Activated CD8-positive, alpha-beta T cell treated with anti-CD3 and anti-CD28 coated beads for 36 hours (primary cell): ENCODE results near the gene ARHGAP42. TPM values are rescaled to one million over a fixed set of nuclear protein-coding genes. Genes with fewer than 3 reads are reported as not detected.

ENCODE experiments used
- ATAC-seq: fragments of 200-7000 bp; cut with Tn5 transposase; one replicate; pipeline ENCODE4 v1.10.0; 2021; ENCODE audit warnings: mild to moderate bottlenecking, moderate library complexity
- CTCF ChIA-PET: fragments of 350-600 bp; sonication (Branson Sonifier 250); formaldehyde crosslinking; loops from one replicate; lab custom pipeline; 2021; ENCODE audit warnings: antibody characterized with exemption; lab: Charles Lee
- POLR2A ChIA-PET: fragments of 350-600 bp; sonication (Branson Sonifier 250); formaldehyde crosslinking; loops from one replicate; lab custom pipeline; 2021; ENCODE audit warnings: antibody characterized with exemption; lab: Charles Lee
- DNase-seq: peaks from one replicate; pipeline ENCODE4 v3.0.0-alpha.2; 2020
- H3K27ac Mint-ChIP-seq: one replicate; pipeline ENCODE4 v1.8.0; 2021; ENCODE audit warnings: mild to moderate bottlenecking, mixed read lengths
- H3K27me3 Mint-ChIP-seq: one replicate; pipeline ENCODE4 v1.8.0; 2021; ENCODE audit warnings: mixed read lengths
- H3K36me3 Mint-ChIP-seq: one replicate; pipeline ENCODE4 v1.8.0; 2021; ENCODE audit warnings: low read depth, mixed read lengths
- H3K4me1 Mint-ChIP-seq: one replicate; pipeline ENCODE4 v1.8.0; 2021; ENCODE audit warnings: low read depth, mixed read lengths
- H3K4me3 Mint-ChIP-seq: one replicate; pipeline ENCODE4 v1.8.0; 2021; ENCODE audit warnings: mild to moderate bottlenecking, moderate library complexity, mixed read lengths
- H3K9me3 Mint-ChIP-seq: one replicate; pipeline ENCODE4 v1.8.0; 2021; ENCODE audit warnings: mixed read lengths
- intact Hi-C: fragments of 100-400 bp; cut with micrococcal nuclease; formaldehyde crosslinking; loops from one replicate; pipeline ENCODE4 v1.10.0; 2022
- total RNA-seq, 2 experiments: library from RNA; stranded (reverse); gene quantifications; one replicate each; pipeline ENCODE4 v1.2.3, GENCODE V29; 2021
- TF ChIP-seq, protein P1 (sequence below): fragments of 200-600 bp; IDR thresholded peaks from one replicate; pipeline ENCODE4 v1.8.0; 2022; ENCODE audit warnings: antibody characterized with exemption, mild to moderate bottlenecking

The ARHGAP42 gene
- total RNA-seq, 2 experiments from 2014 or later, result 0.20 to 0.41 TPM

DNA sequence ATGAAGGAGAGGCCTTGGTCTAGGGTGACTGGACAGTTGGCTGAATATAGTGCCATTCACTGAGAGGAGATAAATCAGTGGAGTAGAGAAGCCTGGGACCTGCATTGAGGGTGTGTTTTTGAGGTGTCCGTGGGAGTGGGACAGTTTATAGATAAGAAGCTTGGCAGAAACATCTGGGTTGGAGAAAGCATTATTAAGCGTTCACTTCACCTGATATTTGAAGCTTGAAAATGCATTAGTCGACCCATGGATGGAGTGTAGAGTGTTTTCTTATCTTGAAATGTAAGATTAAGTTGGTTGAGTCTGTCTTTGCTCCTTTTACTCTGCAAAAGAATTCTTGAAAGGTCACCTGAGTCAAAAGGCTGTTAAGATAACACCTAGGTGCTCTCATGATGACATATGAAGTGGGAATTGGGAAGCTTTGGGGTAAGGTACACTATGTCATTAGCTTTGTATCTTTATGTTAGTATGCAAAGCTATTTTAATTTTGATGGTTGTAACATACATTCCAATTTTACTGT is 160.7 kb downstream of the ARHGAP42 start:
- ATAC-seq (no peak), DNase-seq (no peak)
- no peaks in the 10 kb centered on the region for H3K27me3 Mint-ChIP-seq
- TF ChIP-seq, protein P1, sequence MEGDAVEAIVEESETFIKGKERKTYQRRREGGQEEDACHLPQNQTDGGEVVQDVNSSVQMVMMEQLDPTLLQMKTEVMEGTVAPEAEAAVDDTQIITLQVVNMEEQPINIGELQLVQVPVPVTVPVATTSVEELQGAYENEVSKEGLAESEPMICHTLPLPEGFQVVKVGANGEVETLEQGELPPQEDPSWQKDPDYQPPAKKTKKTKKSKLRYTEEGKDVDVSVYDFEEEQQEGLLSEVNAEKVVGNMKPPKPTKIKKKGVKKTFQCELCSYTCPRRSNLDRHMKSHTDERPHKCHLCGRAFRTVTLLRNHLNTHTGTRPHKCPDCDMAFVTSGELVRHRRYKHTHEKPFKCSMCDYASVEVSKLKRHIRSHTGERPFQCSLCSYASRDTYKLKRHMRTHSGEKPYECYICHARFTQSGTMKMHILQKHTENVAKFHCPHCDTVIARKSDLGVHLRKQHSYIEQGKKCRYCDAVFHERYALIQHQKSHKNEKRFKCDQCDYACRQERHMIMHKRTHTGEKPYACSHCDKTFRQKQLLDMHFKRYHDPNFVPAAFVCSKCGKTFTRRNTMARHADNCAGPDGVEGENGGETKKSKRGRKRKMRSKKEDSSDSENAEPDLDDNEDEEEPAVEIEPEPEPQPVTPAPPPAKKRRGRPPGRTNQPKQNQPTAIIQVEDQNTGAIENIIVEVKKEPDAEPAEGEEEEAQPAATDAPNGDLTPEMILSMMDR, result no peak
- H3K36me3 Mint-ChIP-seq, result no peaks in the 10 kb centered on the region
- H3K4me1 Mint-ChIP-seq, result no peaks in the 10 kb centered on the region
- H3K4me3 Mint-ChIP-seq, result no peak overlapping the region
- POLR2A ChIA-PET, result no interaction called here
- intact Hi-C loops, result no loop called here
- H3K27ac Mint-ChIP-seq, result no peak overlapping the region
- CTCF ChIA-PET, result no interaction called here
- H3K9me3 Mint-ChIP-seq, result peaks cover 3% of the 10 kb centered on the region

DNA sequence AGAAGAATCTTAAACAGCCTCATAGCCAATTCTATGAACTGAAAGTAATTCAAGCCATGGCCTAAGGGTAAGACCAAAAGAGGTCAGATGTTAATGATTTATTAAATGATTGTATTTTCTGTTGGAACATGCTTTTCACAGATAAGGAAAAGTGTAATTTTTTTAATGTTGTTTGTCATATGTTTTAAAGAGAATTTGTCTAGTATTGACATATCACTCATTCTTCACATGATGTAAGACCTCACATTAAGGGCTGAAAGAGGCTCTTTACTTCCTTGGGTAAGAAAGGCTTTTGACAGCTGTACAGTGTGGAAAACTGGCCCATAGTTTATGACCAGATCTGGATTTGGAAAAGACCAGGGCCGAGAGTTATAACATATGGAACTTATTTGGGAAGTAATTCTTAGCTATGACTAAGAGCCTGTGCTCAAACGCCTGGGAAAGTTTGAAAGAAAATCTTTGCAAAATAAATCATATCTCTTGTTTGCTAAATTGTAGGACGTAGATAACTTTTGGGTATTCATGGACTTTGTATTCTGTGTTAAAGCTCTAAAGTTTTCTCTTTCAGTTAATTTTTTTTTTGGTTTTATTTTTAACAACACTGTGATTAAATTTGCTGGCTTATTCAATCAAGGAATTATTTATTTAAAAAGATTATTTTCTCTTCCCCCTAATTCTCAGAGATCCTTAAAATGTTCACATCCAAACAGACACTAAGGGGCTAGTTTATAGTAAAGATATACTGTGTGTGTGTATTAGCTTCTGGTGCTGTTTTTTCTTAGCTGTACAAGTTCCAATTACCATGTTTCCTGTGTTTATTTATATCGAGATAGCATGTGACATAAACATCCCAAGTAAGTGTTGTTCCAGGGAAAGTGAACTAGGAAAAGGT is 162.2 kb downstream of the ARHGAP42 start:
- Mint-ChIP-seq H3K9me3 (peaks cover 3% of the 10 kb centered on the region), H3K27me3 (no peaks in the 10 kb centered on the region), H3K36me3 (no peaks in the 10 kb centered on the region), H3K4me3 (no peak overlapping the region), H3K27ac (no peak overlapping the region), H3K4me1 (no peaks in the 10 kb centered on the region)
- ChIA-PET CTCF (no interaction called here), POLR2A (no interaction called here)
- ATAC-seq (no peak), DNase-seq (no peak)
- TF ChIP-seq, protein P1, result no peak
- intact Hi-C loops, result no loop called here

DNA sequence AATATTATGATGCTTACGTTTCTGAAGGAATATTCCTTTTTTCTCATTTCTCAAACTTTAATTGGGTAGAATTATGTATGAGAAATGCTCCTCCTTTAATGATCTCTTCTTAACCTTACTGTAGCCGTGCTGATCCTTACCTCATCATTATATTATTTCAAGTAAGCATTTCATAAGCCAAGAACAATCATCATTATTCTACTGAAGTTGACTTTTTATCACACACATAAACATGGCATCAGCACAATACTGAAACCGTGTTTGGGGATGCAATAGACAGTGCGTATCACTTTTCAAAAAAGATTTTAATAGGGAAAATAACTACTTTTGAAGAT is 162.8 kb downstream of the ARHGAP42 start:
- DNase-seq (no peak), ATAC-seq (no peak)
- ChIA-PET CTCF (no interaction called here), POLR2A (no interaction called here)
- no peak overlapping the region for H3K4me3 Mint-ChIP-seq
- H3K9me3 Mint-ChIP-seq, result peaks cover 3% of the 10 kb centered on the region
- intact Hi-C loops, result loop anchor here (10.0 kb wide), 2 partner anchors 165 to 275 kb away; partner anchors contain the start of gene ARHGAP42
- H3K27me3 Mint-ChIP-seq, result no peaks in the 10 kb centered on the region
- TF ChIP-seq, protein P1, result no peak
- no peaks in the 10 kb centered on the region for H3K36me3 Mint-ChIP-seq
- H3K27ac Mint-ChIP-seq, result no peak overlapping the region
- H3K4me1 Mint-ChIP-seq, result no peaks in the 10 kb centered on the region

DNA sequence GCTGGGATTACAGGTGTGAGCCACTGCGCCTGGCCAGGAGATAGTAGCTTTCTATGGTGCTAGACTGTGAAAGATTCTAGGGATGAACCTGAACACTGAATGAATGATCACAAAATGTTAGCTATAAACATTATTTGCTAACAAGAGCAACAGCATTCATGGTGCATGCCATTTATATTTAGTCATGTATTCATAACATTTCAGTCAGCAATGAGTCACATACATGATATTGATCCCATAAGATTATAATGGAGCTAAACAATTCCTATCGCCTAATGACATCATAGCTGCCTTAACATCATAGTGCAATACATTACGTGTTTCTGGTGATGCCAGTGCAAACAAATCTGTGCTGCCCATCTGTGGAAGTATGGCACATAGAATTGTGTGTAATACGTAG is 164.1 kb downstream of the ARHGAP42 start:
- Mint-ChIP-seq H3K36me3 (no peaks in the 10 kb centered on the region), H3K4me3 (no peak overlapping the region), H3K27me3 (no peaks in the 10 kb centered on the region), H3K4me1 (no peaks in the 10 kb centered on the region), H3K9me3 (peaks cover 3% of the 10 kb centered on the region), H3K27ac (no peak overlapping the region)
- POLR2A ChIA-PET, result no interaction called here
- DNase-seq (no peak), ATAC-seq (no peak)
- intact Hi-C loops, result loop anchor here (10.0 kb wide), 2 partner anchors 166 to 276 kb away; partner anchors contain the start of gene ARHGAP42
- CTCF ChIA-PET, result interaction anchor here (1.4 kb wide), 1 partner anchor 274 kb away, joined by 3 read pairs; no protein-coding TSS in a partner anchor
- TF ChIP-seq, protein P1, result no peak
